Prostate gland (tissue), 2 donors: Measurements from ENCODE around the gene HACD2.

Experiments used
- POLR2A ChIP-seq: fragments of 450-650 bp; IDR thresholded peaks from one replicate; pipeline ENCODE4 v1.6.1; 2016; ENCODE audit warnings: antibody characterized with exemption, mild to moderate bottlenecking
- TF ChIP-seq, protein P1 (sequence below), 4 experiments: fragments of 200-600 bp in 2 of 4; fragments of 450-650 bp in 2 of 4; sonication (generic) in 2 of 4; IDR thresholded peaks; 1 replicate in 3 of 4; 2 replicates in 1 of 4; pipeline ENCODE4 v1.5.1; 2016 to 2019; ENCODE audit warnings: antibody characterized with exemption in 4 of 4, mild to moderate bottlenecking in 2 of 4, moderate library complexity in 2 of 4

DNA sequence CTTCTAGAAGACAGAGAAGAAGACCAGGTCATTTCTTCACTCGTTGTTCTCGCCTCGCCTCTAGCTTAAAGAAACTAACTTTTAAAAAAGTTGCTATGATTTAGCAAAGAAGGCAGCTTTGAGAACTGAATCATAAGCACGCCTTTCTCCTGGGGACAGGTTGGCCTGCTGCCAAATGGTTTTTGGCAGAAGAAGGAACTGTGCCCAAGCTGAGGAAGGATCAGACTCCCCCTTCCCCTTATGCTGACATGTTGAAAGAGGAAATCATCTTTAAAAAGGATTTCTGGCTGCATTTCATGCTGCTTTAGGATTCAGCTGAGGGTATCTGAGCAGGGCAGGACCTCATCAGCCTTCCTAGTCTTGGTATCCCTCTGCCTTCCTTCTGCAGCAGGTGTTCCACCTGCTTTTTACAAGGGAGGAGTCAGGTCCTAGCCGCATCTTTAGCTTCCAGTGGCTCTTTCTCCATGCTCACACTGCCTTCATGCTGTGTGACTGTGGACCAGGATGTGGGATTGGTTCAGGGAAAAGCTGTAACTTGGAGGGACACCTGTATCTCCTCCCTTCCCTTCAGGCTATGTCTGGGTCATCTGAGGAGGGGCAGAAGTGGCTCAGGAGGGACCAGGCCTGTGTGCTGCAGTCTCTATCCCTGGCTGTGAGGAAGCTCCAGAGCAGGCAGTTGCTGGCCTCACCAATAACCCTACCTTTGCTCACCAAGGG lies 34.1 kb upstream of the HACD2 start:
- TF ChIP-seq, protein P1, sequence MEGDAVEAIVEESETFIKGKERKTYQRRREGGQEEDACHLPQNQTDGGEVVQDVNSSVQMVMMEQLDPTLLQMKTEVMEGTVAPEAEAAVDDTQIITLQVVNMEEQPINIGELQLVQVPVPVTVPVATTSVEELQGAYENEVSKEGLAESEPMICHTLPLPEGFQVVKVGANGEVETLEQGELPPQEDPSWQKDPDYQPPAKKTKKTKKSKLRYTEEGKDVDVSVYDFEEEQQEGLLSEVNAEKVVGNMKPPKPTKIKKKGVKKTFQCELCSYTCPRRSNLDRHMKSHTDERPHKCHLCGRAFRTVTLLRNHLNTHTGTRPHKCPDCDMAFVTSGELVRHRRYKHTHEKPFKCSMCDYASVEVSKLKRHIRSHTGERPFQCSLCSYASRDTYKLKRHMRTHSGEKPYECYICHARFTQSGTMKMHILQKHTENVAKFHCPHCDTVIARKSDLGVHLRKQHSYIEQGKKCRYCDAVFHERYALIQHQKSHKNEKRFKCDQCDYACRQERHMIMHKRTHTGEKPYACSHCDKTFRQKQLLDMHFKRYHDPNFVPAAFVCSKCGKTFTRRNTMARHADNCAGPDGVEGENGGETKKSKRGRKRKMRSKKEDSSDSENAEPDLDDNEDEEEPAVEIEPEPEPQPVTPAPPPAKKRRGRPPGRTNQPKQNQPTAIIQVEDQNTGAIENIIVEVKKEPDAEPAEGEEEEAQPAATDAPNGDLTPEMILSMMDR (IDR thresholded peaks at IDR 0.05): no peak
- no peak for TF ChIP-seq POLR2A
